GM21737 (cell line): ENCODE data around the gene KRT3.

ENCODE experiments used
- ATAC-seq: cut with Tn5 transposase; IDR thresholded peaks from one replicate; pipeline ENCODE4 v1.9.1; 2021; ENCODE audit warnings: mild to moderate bottlenecking, moderate library complexity; ENCODE audit not compliant: unreplicated experiment

KRT3 gene

DNA sequence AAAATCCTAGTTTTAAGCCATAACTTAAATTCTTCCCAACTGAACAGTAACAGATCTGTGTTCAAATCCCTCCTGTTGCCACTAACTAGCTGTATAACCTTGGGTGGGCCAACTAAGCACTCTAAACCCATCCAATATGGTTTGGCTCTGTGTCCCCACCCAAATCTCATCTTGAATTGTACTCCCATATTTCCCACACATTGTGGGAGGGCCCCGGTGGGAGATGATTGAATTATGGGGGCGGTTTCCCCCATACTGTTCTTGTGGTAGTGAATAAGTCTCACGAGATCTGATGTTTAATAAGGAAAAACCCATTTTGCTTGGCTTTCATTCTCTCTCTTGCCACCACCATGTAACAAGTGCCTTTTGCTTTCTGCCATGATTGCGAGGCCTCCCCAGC lies 19.2 kb upstream of the KRT3 start:
- ATAC-seq, result no peak

DNA sequence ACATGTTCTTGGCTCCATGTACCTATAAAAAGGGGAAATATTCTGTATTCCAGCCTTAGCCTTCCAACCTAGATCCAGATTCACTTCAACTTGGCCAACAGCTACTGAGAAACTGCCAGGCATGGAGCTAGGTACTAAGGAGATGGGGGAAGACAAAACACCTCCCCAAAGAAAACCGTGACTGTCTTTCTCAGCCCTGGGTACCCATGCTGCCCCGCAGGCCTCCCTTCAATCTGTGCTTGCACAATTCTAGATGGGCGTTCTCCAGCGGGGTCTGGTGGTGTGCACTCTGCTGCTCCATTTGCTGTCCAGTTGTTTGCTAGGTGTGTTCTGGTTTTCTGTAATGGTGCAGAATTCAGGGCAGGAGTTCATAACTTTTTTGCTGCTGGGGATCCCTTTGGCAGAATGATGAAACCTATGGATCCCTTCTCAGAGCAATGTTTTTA lies 18.8 kb upstream of the KRT3 start:
- no peak for ATAC-seq

DNA sequence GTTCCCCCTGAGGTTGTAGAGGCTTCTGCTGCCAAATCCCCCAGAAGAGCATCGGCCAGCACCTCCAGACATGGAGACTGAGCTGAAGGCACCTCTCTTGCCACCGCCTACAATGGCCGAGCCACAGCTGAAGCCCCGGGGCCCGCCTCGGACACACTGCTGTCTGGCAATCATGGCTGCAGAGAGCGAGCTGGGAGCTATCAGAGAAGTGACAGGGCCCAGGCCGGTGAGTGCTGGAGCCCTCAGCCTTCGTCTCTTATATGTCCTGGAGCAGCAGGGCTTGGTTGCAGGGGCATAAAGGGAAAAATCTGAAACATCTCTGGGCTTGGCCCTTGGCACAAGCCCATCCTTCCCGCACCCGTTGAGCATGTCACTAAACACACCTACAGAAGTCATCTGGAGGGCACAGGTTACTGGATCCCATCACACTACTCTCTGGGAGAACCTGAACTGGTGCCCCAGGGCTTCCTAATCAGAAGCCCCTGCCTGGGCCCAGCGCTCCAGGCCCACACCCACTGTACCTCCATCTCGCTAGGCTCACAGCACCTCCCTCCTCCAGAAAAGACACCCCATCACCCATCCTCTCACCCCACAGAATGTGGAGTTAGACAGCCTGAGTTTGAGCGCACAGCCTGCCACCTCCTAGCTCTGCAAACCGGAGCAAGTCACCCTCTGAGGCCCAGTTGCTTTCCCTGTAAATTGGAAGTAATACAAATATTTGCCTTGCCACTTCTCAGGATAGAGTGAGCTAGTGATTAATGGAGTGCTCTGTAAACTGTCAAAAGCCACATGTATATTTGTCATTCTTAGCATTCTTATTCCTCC lies 18.2 kb upstream of the KRT3 start, which contains the start of gene KRT4:
KRT4 (minus strand) TSS at position 232 of the 825 bp plus-strand sequence; CDS start at position 174, 58 bp downstream.
- ATAC-seq, result no peak

DNA sequence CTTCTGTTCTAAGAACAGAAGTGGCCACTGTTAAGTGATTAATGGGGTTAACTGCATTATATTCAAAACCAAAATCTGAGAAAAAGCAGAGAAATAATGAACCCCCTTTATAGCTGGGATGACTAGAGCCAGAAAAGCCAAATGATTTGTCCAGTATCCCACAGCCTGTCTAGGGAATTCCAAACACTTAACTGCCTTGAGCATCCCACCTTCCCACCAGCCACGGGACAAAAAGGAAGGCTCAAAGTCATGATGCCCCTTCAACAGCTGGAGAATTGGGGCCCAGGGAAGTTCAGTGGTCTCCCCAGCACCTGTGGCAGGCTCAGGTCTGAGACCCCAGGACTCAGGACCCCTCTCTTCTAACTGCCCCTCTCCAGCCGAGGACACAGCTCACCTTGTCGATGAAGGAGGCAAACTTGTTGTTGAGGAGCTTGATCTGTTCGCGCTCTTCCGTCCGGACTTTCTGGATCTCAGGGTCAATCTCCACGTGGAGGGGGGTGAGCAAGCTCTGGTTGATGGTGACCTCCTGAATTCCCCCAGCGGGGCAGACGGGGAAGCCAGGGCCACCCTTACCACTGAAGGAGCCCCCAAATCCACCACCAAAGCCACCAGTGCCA lies 17.4 kb upstream of the KRT3 start:
- ATAC-seq, result no peak

DNA sequence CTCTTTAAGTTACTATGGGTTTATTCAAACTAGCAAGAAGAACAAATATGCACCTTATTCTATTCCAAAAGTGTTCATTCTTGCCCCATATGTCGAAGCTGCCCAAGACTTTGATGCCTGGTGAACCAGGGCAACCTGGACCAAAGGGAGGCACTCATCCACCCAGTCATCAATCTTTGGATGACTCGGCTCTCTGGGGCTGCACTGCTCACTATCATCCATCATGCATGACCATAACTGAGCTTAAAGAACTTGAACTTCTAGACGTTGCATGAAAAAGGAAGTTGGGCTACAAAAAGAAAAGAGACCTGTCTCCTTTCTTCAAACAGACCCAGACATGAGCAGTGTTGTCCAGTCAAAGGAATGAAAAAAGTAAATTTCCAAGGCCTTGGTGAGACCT lies 16.8 kb upstream of the KRT3 start:
- no peak for ATAC-seq

DNA sequence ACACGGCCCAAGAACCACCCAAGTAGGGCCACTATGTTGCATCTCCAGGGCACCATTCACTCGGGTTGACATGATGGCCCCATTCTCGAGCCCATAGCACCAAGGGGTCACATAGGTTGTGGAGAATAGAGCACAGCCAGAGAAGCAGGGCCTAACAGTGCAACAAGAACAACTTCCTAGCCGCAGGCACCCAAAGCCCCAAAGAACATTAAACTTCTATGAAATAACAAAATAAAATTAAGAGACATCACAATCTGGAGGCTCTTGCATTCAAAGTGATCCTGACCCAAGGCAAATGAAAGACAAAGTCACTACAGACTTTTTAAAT lies 16.1 kb upstream of the KRT3 start:
- no peak for ATAC-seq

DNA sequence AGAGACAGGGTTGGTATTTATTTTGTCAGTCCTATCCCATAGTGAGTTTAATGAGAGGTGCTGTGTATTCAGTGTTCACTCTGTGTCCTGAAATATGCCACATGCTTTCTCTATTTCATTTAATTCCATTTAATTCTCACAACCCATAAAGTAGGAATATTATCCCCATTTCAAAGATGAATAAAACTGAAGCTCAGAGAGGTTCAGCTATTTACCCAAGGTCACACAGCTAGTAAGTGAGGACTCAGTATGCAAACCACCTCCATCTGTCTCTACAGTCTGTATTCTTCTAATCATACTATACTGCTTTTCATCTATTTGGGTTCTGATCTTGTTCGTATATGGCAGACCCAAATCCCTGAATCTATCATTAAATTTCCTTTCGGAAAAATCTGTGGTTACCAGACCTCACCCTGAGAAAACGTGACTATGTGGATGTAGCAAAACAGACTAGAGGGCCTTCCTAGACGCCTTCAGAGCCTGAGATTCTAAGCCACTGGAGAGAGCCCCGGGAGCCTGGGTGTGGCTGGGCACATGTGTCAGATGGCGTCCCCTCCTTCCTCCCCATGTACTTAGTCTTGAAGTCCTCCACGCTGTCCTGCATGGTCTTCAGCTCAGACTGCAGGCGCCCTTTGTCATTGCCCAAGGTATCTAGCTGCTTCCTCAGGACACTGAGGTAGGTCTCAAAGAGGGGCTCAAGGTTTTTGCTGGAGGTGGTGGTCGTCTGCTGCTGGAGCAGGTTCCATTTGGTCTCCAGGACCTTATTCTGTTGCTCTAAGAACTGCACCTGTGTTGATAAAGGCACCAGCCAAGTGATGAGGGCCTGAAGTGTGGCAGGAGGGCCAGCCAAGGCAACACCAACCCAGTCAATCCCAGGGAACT lies 15.5 kb upstream of the KRT3 start:
- no peak for ATAC-seq

DNA sequence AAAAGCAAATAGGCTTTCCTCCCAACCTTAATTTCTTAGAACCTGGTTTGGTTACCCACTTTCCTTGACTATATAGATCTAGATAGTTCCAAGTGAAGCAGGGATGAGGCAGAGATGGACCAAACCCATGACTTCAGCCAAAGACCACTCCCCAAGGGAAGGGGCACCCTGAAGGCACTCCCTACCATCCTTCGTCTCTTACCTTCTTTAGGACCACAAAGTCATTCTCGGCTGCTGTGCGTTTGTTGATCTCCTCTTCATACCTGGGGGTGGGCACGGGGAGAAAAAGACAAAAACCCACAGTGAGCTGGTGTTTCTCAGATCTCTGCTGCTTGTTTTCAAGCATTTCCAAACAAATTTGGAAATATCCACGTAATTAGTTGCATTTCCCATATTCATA lies 14.6 kb upstream of the KRT3 start:
- ATAC-seq, result no peak

DNA sequence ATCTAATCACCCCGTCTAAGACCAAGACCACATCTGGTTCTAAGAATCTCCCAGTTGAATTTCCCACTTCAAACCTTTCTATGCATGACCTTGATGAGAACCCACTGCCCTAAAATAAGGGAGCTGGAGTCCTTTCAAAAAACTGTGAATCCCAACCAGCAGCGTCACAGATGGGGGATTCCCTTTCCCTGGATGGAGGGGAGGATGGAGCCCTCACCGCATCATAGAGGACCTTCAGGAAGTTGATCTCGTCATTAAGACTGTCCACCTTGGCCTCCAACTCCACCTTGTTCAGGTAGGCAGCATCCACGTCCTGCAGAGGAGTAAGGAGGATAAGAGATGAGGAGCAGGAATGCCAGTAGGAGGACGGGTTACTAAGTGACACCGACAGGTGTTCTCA lies 13.2 kb upstream of the KRT3 start:
- no peak for ATAC-seq

DNA sequence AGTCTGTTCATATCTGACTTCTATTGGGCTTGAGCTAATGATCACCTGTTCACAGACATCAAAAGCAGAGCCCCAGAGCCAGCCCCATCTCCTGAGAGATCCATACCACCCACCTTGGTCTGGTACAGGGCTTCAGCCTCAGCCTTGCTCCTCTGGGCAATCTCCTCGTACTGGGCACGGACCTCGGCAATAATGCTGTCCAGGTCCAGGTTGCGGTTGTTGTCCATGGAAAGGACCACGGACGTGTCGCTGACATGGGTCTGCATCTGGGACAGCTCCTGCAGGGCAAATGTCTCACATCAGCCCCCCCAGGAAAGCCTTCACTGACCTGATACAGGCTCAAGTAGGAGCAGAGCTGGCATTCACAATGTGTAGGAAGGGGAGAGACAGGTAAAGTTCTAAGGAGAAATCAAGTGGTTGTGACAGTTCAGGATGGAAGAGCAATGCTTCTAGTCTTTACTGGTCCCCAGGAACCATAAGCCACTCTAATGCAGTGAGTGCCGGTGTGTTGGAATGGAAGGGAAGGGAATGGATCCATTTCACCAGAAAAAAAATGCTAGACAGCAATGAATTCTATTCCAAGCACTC lies 12.8 kb upstream of the KRT3 start:
- no peak for ATAC-seq

DNA sequence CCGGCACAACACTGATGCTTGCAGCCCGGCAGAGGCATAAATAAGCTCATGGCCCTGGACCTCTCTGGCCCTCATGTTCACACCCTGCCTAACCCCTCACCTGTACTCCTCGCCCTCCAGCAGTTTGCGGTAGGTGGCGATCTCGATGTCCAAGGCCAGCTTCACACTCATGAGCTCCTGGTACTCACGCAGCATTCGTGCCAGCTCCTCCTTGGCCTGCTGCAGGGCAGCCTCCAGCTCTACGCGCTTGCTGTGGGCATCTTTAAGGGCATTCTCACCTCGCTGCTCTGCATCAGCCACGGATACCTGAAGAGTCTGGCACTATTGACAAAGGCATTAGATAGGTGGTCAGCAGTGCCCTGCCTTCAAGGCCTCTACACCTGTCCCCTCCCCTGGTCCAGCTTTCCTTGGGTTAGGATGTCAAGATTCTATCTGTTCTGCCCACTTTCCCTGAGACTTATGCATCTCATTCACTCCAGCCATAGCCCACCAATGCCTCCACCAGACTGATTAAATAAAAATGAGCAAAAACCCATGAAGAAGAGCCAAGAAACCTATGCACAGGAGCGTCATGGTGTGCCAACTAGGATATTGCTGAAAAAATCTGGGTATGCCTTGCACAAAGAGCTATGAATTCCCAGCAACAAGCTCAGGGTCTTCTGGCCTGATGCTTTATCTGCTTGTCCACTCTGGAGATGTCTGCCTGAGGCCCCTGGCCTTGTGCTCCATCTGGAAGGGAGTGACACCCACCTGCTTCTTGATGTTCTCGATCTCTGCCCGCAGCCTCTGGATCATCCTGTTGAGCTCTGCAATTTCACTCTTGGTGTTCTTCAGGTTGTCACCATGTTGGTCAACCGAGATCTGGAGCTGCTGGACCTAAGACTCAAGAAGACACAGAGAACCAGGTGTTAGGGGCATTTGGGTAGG lies 11.9 kb upstream of the KRT3 start:
- ATAC-seq, result no peak

DNA sequence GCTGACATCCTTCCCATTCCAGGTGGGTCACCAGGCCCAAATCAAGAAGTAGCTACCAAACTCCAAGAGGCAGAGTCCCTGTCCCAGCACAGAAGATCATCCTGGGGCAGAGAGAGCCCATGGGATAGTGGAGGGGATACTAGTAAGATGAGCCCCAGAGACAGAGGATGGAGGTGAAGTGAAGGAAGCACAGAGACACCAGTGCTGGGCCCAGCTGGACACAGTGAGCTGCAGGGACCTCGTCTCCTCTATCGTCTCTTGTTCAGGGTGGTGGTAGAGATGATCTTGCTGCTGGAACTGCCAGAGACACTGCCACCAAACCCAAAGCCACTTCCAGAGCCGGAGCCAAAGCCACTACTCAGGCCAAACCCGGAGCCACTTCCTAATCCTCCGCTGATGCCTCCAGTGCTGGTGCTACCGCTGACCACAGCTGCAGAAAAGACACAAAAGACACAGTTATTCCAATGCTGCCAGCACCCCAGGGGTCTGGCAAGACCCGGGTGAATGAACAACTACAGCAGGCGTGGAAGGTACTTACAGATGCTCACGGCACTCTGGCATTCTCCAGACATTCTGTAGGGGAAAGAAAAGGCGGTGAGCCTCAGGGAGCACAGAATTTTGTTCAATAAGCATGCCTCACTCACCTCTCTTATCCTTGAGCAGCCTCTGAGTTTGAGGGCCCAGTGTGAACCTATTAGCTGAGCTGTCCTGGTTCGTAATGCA lies 11.1 kb upstream of the KRT3 start:
- no peak for ATAC-seq

DNA sequence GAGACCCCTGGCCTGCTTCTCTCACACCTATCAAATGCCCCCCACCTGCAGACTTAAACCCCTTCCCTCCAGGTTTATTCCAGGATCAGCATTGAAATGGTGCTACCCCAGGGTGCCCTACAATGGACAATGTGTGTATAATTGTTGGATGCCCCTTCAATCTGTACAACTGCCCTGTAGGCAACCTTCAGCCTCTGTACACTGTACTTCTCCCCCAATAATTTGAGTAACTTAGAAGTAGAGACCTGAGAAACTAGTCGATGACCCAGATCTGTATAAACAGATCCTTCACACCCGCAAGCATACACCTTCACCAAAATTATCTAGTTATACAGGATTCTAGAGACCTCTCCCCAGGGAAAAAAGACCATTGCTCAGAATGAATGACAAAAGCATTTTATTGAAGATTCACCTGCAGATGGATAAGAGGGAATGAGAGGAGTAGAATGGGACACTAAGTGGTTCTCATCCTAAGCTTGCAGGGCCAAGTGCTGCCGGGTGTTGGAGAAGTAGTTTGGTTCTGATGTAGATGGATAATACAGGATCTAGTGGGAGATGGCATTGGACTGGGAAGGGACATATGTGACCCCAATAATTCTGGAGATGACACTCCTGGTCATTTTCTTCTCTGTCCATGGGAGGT lies 10.4 kb upstream of the KRT3 start:
- no peak for ATAC-seq

DNA sequence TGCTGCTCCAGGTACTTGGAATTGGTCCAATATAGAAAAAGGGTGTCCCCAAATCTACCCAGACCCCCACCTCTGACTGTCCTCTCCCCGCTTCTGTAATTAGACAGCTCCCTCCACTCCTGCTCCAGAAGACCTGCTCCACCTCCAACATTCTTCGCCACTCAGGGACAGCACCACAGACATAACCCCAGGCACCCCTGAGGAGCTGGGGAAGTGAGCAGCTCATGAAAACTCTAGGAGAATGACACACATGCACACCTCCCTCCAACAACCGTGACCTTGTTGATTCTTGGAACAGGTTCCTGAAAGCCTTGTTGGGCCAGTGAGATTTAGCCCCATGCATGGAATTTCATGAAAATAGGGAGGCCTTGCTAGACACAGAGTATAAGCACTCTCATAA lies 9.8 kb upstream of the KRT3 start:
- no peak for ATAC-seq

DNA sequence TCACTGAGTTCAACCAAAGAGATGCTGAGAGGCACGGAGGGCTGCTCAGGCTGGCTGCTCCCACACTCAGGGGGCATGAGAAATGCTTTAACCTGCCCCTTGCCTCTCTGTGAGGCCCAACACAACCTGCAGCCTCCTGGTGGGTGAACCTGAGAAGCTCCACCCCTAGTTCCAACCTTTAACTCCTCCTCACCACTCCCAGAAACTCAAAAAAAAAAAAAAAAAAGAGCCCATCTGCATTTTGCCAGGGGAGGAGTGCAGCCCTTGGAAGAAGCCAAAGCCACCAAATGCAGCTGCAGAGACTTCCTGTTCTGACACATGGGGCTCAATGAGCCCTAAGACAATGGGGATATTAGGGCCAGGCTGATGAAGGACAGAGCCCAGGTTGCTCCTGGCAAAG lies 9.1 kb upstream of the KRT3 start:
- ATAC-seq, result no peak

DNA sequence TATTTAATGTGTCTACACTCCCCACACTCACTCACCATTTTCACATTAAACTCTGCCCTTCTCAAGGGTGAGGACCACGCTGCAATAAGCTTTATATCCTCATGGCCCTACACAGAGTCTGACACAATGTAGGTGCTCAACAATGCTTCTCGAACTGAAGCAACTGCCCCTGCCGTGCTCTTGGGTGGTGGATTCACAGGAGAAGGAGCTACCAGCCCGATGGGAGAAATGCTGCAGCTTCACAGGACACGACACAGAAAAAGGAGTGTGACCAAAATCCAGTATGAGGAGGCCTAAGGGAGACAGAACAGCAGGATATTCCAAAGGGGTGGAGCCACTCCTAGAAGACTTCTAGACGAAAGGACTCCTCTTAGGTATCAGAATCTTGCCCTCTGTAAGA lies 6.5 kb upstream of the KRT3 start:
- no peak for ATAC-seq

DNA sequence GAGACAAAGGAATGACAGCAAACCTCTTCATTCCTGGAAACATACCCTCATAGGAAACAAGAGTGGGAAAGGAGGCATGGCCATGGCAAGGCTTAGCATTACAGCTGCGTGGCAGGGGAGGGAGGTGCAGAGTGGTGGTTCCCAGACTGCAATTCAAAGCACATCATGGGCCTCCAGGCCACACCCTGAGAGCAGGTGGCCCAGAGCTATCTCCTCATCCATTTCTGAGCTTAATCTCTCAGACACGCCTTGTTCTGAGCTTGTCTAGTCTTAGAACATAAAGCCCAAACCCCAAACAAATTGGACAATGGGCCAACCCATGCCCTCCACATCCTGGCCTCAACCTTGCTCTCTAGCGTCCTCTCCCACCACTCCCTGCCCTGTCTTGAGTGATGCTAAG lies 5.9 kb upstream of the KRT3 start:
- no peak for ATAC-seq

DNA sequence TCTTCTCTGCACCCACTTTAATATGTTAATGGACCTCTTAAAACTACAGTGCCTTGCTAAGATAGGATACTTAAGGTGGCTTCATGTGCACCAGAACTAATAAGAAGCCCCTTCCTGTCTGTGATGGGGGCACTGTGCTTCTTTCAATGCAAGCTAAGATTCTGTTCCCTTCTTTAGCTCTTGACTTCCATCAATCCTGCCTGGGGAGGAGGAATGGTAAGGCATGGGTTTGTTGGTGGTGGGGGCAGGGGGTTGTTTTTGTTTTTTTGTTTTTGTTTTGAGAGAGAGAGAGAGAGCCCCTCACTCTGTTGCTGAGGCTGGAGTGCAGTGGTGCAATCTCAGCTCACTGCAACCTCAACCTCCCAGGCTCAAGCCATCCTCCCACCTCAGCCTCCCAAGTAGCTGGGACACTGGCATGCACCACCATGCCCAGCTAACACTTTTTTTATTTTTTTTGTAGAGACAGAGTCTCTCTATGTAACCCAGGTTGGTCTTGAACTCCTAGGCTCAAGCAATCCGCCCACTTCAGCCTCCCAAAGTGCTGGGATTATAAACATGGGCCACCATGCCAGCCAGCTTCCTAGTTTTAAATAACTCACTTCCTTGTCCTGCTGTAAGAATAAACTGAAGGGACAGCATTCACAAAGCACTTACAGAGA lies 4.5 kb upstream of the KRT3 start:
- ATAC-seq, result no peak
